Calu3 (cell line): Measurements from ENCODE around the gene DDX10. TPM values are rescaled to one million over a fixed set of nuclear protein-coding genes. Genes with fewer than 3 reads are reported as not detected.
"Not testable (repeated sequence)": the region's sequence is repeated elsewhere in the genome, so short reads cannot be mapped to it uniquely, and the experiment has no call there.

Experiments used
- BruUV-seq: library from RNA; stranded (reverse); fragments of 400-500 nt; replicated peaks from 2 replicates; lab custom pipeline; 2021; lab: Mats Ljungman, UMichigan
- CTCF ChIA-PET: fragments of 300-600 bp; sonication (Branson Sonifier 250); formaldehyde crosslinking; loops from one replicate; lab custom pipeline; 2022; ENCODE audit warnings: antibody characterized with exemption; lab: Charles Lee
- DNase-seq: peaks from one replicate; pipeline ENCODE4 v3.0.0; 2022
- H3K27ac Mint-ChIP-seq: one replicate; pipeline ENCODE4 v1.8.0; 2022; ENCODE audit warnings: mixed read lengths; ENCODE audit not compliant: unreplicated experiment
- H3K27me3 Mint-ChIP-seq: one replicate; pipeline ENCODE4 v1.8.0; 2022; ENCODE audit warnings: mixed read lengths; ENCODE audit not compliant: unreplicated experiment
- H3K36me3 Mint-ChIP-seq: one replicate; pipeline ENCODE4 v1.8.0; 2022; ENCODE audit warnings: mild to moderate bottlenecking, moderate library complexity, mixed read lengths; ENCODE audit not compliant: insufficient read depth, unreplicated experiment
- H3K4me1 Mint-ChIP-seq: one replicate; pipeline ENCODE4 v1.8.0; 2022; ENCODE audit warnings: mild to moderate bottlenecking, low read depth, mixed read lengths; ENCODE audit not compliant: unreplicated experiment
- H3K4me3 Mint-ChIP-seq: one replicate; pipeline ENCODE4 v1.8.0; 2022; ENCODE audit warnings: mild to moderate bottlenecking, low read depth, moderate library complexity, mixed read lengths; ENCODE audit not compliant: unreplicated experiment
- H3K9me3 Mint-ChIP-seq: one replicate; pipeline ENCODE4 v1.8.0; 2022; ENCODE audit warnings: low read depth, mixed read lengths; ENCODE audit not compliant: unreplicated experiment
- intact Hi-C: fragments of 100-400 bp; cut with micrococcal nuclease; formaldehyde crosslinking; loops from one replicate; pipeline ENCODE4 v1.10.0; 2022; ENCODE audit not compliant: unreplicated experiment
- total RNA-seq: library from RNA; stranded (reverse); gene quantifications from 2 replicates; pipeline ENCODE4 v1.2.3, GENCODE V29; 2022
- TF ChIP-seq, protein P1 (sequence below): fragments of 200-600 bp; IDR thresholded peaks from one replicate; pipeline ENCODE4 v1.8.0; 2022; ENCODE audit warnings: antibody characterized with exemption; ENCODE audit not compliant: unreplicated experiment

The DDX10 gene
- total RNA-seq, 1 experiment from 2014 or later: 31.2 TPM

- CTCF ChIA-PET: no interaction called here
- TF ChIP-seq, protein P1, sequence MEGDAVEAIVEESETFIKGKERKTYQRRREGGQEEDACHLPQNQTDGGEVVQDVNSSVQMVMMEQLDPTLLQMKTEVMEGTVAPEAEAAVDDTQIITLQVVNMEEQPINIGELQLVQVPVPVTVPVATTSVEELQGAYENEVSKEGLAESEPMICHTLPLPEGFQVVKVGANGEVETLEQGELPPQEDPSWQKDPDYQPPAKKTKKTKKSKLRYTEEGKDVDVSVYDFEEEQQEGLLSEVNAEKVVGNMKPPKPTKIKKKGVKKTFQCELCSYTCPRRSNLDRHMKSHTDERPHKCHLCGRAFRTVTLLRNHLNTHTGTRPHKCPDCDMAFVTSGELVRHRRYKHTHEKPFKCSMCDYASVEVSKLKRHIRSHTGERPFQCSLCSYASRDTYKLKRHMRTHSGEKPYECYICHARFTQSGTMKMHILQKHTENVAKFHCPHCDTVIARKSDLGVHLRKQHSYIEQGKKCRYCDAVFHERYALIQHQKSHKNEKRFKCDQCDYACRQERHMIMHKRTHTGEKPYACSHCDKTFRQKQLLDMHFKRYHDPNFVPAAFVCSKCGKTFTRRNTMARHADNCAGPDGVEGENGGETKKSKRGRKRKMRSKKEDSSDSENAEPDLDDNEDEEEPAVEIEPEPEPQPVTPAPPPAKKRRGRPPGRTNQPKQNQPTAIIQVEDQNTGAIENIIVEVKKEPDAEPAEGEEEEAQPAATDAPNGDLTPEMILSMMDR: no peak
- Mint-ChIP-seq H3K9me3 (no peaks in the 10 kb centered on the region), H3K36me3 (no peaks in the 10 kb centered on the region), H3K27me3 (no peaks in the 10 kb centered on the region), H3K4me3 (no peak overlapping the region), H3K4me1 (peaks cover 10% of the 10 kb centered on the region), H3K27ac (no peak overlapping the region)
- DNase-seq: no peak
- intact Hi-C loops: no loop called here
- BruUV-seq: no TSS peak
Measured at GRCh38 chr11:108768964-108769363, 104.1 kb downstream of the DDX10 start.

DNA sequence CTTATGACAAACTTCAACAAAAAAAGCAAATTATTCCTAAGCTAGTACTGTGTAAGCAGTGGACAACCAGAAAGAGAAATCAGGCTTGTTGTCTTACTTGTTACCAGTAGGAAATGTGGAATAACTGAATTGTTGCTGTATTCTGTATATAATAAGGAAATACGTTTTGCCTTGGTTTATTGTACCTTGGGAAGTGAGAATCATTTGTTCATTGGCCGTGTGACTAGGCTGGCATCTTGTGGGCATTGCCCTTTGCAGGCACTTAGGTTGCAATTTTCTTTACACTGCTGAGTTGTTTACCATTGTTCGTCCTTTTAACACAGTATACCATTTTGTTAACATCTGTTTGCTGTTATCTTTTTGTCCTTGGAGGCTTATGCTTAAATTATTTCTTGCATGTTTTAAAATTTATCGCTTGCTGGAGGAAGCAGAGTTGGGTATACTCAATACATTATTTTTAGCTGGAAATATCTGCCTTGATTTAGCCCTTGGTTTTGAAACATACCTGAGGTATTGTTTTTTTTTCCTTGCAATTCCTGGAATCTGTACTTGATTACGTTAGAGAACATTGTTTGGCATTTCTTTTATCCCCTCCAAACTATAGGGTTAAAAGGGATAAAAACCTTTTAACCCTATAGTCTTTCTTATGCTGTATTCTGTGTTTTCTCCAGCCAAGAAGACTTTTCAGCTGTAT lies 109.3 kb downstream of the DDX10 start:
- H3K4me1 Mint-ChIP-seq: peaks cover 10% of the 10 kb centered on the region
- H3K9me3 Mint-ChIP-seq: peaks cover 2% of the 10 kb centered on the region
- intact Hi-C loops: no loop called here
- no peaks in the 10 kb centered on the region for H3K27me3 Mint-ChIP-seq
- DNase-seq: no peak
- TF ChIP-seq, protein P1: no peak
- H3K4me3 Mint-ChIP-seq: no peak overlapping the region
- H3K36me3 Mint-ChIP-seq: no peaks in the 10 kb centered on the region
- CTCF ChIA-PET: interaction anchor here (0.6 kb wide), 1 partner anchor 63 kb away, joined by 7 read pairs; no protein-coding TSS in a partner anchor
- H3K27ac Mint-ChIP-seq: no peak overlapping the region
- BruUV-seq: no TSS peak

DNA sequence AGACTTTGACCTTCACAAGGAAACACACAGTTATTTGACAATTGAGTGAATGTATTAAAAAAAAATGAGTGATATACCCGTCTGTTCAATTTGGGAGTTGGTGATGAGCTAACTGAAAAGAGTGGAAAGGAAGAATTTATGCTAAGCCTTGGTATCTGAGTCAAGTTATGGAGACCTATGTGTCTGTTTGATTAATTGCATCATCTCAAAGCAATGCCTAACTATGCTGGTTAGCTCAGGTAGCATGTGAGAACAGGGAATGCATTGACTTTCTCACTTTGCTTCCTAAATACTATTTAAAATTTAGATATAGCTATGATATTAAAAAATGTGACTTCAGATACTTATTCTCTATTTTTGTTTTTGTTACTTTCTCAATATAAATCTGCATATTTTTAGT lies 110.5 kb downstream of the DDX10 start:
- CTCF ChIA-PET: no interaction called here
- DNase-seq: no peak

DNA sequence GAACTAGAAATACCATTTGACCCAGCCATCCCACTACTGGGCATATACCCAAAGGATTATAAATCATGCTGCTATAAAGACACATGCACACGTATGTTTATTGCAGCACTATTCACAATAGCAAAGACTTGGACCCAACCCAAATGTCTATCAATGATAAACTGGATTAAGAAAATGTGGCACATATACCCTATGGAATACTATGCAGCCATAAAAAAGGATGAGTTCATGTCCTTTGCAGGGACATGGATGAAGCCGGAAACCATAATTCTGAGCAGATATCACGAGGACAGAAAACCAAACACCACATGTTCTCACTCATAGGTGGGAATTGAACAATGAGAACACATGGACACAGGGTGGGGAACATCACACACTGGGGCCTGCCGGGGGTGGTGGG lies 114.3 kb downstream of the DDX10 start:
- H3K27ac Mint-ChIP-seq, H3K9me3 Mint-ChIP-seq, intact Hi-C loops, CTCF ChIA-PET, H3K4me3 Mint-ChIP-seq, BruUV-seq, DNase-seq, H3K27me3 Mint-ChIP-seq, H3K36me3 Mint-ChIP-seq: not testable (repeated sequence)
- H3K4me1 Mint-ChIP-seq: peaks cover 13% of the 10 kb centered on the region

More for the DNA sequence above, 110.5 kb downstream of the DDX10 start:
- Mint-ChIP-seq H3K36me3 (no peaks in the 10 kb centered on the region), H3K4me3 (no peak overlapping the region), H3K27me3 (no peaks in the 10 kb centered on the region), H3K4me1 (peaks cover 10% of the 10 kb centered on the region), H3K9me3 (peaks cover 2% of the 10 kb centered on the region), H3K27ac (no peak overlapping the region)
- intact Hi-C loops: no loop called here
- no TSS peak for BruUV-seq
- TF ChIP-seq, protein P1: no peak

DNA sequence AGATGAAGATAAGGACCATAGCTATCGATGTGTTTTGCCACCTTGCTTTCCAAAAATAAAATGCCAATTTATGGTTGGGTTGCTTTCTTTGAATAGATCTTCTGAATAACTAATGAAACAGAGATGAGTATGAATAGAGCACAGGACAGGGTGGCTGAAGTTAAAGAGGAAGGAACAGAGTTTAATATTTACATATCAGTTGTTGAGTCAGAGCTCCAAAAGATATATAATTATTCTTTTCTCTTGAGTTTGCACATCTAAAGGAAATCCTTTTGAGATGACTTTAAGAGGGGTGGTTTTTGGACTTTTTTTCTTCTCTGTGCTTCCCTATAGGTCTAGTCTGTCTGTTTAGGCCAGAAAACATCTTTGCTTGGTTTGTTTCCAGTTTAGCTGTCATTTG lies 115.2 kb downstream of the DDX10 start:
- no peak overlapping the region for H3K4me3 Mint-ChIP-seq
- intact Hi-C loops: loop anchor here (10.0 kb wide), 1 partner anchor 95 kb away; no protein-coding TSS in a partner anchor
- H3K4me1 Mint-ChIP-seq: peaks cover 17% of the 10 kb centered on the region
- no peak for DNase-seq
- CTCF ChIA-PET: no interaction called here
- no peak overlapping the region for H3K27ac Mint-ChIP-seq
- H3K27me3 Mint-ChIP-seq: no peaks in the 10 kb centered on the region
- H3K36me3 Mint-ChIP-seq: no peaks in the 10 kb centered on the region
- BruUV-seq: no TSS peak
- TF ChIP-seq, protein P1: no peak
- H3K9me3 Mint-ChIP-seq: peaks cover 5% of the 10 kb centered on the region
